ENCODE results near the gene VMO1.

VMO1 gene

DNA sequence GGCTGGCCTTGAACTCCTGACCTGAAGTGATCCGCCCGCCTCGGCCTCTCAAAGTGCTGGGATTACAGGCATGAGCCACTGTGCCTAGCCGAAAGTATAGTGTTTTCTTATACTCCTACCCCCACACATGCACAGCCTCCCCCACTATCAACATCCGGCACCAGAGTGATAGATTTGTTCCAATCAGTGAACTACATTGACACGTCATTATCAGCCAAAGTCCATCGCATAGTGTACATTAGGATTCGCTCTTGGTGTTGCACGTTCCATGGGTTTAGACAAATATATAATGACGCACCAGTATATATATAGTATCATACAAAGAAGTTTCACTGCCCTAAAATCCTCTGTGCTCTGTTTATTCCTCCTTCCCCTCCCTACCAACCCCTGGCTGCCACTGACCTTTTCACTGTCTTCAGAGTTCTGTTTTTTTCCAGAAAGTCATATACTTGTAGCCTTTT is 26.4 kb downstream of the VMO1 start:
- no peak for DNase-seq (ENCODE audit: low spot score)

DNA sequence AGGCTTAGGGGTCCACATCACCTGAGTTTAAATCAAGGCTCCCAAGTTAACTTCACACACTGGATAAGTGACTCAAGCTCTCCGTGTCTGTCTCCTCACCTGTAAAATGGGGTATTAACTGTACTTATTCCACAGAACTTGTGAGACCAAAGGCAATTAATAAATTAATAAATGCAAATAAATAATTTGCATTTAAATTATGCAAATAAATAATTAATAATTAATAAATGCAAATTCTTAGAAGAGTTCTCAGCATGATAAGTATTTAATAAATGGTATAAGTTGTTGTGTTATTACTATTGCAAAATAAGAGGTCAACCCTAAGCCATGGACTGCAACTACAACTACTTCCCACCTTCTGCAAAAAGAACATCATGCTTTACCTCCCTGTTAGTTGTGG is 32.8 kb downstream of the VMO1 start:
- no peak for DNase-seq (ENCODE audit: low spot score)

DNA sequence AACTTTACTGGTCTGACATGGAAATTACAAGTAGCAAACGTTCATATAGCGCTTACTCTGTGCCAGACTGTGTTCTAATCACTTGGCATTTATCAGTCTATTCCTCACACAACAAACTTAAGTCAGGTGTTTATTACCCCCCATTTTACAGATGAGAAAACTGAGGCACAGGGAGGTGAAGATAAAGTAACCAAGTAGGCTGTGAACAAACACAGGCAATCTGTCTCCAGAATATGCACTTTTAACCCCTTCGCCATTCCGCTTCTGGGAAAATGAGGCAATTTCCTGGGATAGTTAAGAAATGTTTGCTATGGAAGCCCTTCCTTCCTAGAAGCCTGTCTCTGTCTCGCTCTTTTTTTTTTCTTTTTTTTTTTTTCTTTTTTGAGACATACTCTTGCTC is 34.2 kb downstream of the VMO1 start:
- DNase-seq (ENCODE audit: low spot score): no peak

DNA sequence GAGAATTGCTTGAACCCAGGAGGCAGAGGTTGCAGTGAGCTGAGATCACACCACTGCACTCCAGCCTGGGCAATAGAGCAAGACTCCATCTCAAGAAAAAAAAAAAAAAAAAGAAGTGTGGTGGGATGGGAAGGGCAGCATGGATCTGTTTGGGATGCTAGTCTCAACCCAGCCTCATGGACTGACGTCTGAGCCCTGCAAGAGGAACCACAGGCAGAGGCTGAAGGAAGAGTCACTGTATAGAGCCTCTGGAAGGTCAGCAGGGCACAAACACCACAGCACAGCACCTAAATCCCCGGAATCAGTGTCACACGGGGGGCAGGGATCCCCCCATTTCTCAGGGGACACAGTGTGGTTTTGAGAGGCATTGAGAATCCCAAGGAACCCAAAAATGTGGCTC is 35.6 kb downstream of the VMO1 start:
- no peak for DNase-seq (ENCODE audit: low spot score)

DNA sequence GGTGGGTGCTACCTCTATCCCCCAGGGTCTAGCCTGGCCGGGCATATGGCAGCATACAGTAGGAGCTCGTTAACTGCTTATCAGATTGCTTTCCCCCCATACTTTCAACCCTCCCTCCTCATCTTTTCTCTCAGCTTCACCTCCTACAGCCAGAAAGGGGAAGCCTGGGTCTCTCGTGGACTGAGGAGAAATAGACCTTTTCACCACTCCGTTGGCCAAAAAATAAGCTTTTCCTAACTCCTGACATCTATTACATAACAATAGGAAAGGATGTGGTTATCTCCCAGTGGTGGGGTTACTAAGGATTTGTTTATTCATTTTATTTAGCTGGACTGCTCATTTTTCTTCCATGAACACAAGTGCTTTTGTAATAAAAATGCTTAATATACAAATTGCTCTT is 37.5 kb downstream of the VMO1 start:
- DNase-seq (ENCODE audit: low spot score): no peak

DNA sequence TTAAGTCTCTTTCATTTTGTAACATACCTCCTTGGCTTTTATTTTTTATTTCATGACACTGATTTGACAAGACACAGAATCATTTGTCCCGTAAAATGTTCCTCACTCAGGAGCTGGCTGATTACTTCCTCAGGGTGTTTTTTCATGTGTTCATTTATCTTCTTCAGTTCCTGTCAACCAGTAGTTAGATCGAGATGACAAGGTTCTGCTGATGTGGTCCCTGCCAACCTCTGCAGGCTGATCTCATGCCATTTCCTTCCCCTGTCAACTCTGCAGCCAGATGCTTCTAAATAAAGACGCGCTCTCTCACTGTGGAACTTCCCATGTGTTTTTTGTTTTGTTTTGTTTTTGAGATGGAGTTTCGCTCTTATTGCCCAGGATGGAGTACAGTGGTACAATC is 38.3 kb downstream of the VMO1 start:
- DNase-seq (ENCODE audit: low spot score): no peak

DNA sequence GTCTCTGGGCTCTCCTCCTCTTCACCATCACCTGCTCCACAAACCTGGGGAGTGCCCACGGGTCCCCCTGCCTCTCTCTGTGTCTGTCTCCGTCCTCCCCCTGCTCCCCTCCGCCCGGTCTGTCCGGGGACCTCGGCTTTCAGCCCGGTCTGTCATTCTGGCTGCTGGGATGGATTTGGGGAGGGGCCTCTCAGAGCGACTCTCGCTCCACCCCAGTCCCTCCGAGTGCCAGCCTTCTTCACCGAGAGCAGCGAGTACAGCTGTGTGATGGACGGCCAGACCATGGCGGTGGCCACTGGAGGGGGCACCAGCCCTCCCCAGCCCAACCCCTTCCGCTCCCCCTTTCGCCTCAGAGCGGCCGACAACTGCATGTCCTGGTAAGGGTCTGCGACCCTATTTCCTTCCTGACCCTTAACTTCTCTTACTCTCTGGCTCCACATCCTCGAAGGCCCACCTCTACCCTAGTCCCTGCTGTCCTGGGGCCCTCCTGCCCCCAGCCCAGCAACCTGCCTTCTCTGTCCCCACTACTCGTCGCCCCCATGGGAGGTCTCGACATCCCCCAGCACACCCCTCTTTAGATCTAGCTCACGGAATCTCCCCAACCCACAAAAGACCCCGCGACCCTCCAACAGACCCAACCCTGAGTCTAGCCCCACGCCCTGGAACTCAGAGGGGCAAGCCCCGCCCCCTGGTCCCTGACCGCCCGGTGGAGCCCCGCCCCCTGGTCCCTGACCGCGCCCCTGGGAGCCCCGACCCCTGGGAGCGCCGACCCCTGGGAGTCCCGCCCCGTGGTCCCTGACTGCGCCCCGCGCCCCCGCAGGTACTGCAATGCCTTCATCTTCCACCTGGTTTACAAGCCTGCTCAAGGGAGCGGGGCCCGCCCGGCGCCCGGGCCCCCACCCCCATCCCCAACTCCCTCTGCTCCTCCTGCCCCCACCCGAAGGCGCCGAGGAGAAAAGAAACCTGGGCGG is 40.9 kb downstream of the VMO1 start:
- no peak for DNase-seq (ENCODE audit: low spot score)

DNA sequence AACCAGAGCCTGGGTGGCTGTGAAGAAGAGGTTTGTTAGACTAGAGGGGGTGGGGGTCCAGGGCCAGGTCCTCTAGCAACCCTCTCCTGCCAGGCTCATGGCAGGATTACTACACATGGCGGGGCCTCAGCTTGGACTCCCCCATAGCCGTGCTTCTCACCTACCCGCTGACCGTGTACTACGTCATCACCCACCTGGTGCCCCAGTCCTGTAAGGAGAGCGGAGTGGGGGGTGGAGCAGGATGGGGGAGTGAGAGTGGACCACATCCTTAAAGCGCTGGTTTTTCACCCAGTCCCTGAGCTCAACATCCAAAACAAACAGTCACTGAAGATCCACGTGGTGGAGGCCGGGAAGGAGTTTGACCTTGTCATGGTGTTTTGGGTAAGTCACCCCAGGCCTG is 42.3 kb downstream of the VMO1 start:
- DNase-seq (ENCODE audit: low spot score): no peak

DNA sequence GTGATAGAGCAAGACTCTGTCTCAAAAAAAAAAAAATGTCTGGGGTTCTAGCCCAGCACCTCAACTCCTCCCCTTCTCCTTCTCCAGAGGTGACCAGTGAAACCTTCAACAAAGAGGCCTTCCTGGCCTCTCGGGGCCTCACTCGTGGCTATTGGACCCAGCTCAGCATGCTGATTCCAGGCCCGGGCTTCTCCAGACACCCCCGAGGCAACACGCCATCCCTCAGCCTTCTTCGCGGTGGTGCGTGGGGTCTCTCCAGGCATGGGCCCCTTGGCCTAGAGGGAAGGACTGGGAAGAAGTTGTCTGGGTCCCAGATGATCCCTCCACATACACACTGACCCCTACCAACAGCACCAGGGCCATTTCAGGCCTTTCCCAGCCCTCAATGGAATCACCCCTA is 42.9 kb downstream of the VMO1 start:
- DNase-seq (ENCODE audit: low spot score): no peak

DNA sequence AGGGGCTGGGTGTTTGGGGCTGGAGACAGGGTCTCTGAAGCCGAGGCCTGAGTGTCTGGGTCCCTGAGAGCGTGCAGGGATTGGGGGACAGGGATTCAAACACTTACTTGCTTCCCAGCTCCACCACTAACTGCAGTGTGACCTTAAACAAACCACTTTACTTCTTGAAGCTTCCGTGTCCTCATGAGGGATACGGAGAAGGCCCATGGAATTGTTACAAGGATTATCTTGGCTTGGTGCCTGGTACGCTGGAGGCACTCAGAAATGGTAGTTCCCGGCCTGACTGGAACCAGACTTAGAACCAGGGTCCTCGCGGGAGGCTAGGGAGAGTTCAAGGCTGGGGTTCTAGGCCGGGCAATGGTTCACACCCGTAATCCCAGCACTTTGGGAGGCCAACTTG is 43.5 kb downstream of the VMO1 start:
- no peak for DNase-seq (ENCODE audit: low spot score)

DNA sequence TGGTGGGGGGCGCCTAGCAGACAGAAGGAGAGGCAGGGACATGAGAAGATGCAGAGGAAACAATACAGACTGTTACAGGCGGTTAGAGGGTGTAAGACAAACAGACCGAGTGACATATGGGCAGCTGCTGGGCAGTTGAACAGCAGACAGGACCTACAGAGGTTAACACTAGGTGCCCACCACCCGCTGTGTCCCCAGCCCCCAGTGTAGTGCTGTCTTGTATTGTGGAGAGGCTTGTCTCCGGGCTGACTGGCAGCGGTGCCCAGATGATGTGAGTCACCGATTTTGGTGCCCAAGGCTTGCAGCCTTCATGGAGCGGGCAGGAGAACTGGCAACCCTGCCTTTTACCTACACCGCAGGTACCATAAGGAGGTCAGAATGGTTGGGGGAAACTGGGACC is 44.0 kb downstream of the VMO1 start:
- DNase-seq (ENCODE audit: low spot score): no peak

DNA sequence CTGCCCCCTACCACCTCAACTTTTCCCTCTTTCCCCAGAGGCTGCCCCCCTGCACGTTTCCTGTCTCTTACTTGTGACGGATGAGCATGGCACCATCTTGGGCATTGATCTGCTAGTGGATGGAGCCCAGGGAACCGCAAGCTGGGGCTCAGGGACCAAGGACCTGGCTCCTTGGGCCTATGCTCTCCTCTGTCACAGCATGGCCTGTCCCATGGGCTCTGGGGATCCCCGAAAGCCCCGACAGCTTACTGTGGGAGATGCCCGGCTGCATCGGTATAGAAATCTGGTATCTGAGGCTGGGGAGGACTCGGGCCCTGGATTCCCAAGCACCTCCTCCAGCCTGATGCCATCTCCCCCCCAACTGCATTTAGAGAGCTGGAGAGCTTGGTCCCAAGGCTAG is 44.6 kb downstream of the VMO1 start:
- no peak for DNase-seq (ENCODE audit: low spot score)

DNA sequence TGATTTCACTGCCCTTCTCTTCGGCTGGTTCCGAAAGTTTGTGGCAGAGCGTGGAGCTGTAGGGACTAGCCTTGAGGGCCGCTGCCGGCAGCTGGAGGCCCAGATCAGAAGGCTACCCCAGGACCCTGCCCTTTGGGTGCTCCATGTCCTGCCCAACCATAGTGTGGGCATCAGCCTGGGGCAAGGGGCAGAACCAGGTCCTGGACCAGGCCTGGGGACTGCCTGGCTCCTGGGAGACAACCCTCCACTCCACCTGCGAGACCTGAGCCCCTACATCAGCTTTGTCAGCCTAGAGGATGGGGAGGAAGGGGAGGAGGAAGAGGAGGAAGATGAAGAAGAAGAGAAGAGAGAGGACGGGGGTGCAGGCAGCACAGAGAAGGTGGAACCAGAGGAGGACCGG is 45.6 kb downstream of the VMO1 start:
- no peak for DNase-seq (ENCODE audit: low spot score)

DNA sequence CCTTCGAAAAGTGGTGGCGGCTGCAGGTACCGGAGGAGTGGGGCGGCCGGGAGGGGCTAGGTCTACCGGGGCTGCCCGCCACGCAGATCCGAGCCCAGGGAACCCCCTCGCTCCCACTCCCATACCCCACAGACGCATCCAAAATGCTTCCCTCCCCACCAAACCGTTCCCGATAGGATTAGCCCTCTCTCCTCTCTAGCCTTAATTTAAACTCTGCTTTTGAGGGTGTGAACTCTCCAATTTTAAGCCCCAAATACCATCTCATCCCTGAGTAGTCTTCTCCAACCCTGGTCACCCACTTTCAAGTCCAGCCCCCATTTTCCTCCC is 46.2 kb downstream of the VMO1 start:
- DNase-seq (ENCODE audit: low spot score): no peak

DNA sequence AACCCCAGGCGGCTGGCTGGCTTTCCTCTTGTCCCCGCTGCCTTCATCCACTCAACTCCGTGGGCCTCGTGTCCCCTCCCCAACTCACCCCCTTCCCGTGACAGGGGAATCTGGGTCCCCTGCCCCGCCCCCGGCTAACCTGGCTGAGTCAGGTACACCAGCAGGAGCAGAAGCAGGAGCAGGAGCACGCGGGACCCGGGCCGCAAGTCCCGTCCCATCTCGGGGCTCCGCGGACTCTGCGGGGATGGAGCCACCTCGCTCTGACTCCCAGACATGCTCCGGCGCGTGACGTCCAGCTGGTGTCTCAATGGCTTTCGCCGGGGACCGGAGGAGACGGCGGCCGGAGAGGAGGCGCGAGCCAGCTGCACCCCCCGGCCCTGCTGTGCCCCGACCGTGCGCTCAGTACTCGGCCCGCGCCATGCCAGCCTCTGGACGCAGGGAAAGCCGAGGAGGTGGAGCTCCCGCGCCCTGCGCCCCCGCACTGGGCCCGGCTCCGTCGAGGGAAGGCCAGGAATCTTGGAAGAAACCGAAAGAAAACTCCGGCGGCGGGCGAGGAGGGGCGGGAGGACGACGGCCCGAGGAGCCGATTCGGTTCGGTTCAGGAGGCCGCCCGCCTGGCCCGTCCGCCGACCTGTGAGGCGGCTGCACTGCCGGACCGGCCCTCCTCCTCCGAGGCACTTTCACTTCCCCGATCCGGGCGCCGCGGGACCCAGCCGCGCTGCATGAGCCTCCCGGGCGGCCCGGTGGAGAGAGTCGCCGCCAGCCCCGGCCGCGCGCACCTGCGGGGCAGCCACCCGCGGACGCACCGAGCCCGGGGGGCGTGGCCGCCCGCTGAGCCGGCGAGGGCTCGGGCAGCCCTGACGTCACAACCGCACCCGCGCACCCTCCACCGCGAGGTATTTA is 46.8 kb downstream of the VMO1 start, which contains the start of the genes CXCL16 and ZMYND15:
Gene CXCL16, minus strand, starts transcription at position 807 of the 903 bp plus-strand sequence. Its CDS starts 589 bp downstream, at position 218.
Gene ZMYND15, plus strand, starts transcription at position 712 of the 903 bp plus-strand sequence. CDS start 716 bp downstream, outside the sequence.
- peak; percentile 83 for DNase-seq (ENCODE audit: low spot score)

DNA sequence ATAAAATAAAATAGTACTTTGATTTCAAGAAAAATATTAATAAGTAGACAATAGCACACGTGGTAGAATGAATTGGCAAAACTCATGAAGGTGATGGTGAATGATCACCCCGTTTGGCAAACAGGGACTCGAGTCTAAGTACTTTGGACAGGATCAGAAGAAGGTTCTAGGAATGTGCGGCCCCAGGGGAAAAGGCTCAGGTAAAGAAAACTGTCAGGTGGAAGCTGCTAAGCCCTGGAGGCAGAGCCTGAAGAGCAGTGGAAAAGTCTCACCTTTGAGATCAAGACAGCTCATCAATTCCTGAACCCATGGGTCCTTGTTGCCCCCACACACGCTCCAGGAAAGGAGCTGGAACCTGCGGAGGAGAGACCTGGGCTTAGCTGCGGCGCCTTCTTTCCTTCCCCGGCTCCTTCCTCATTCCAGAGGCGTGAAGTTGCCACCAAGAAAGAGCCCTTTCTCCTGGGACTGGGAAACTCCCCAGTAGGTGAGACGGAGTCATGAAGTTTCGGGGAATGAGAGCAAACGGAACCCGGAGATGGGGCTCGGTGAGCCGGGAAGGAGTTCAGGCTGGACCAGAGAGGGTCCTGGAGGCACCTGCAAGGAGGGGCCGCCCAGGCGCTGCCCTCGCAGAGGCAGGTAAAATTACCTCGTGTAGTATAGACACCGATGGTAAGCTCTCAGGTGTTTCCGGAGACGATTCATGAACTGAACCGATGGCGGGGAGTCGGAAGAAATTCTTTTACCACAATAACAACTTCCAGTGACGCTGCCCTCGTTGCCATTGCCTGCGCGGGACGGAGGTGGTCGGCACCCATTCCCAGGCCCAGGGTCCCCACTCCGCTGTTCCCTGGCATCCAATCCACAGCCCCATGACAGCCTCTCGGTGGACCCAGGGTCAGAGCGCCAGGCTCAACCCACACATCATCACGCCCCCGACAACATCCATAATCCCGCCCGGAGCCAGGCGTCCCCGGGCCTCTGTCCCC is 47.7 kb downstream of the VMO1 start:
- DNase-seq (ENCODE audit: low spot score): no peak

DNA sequence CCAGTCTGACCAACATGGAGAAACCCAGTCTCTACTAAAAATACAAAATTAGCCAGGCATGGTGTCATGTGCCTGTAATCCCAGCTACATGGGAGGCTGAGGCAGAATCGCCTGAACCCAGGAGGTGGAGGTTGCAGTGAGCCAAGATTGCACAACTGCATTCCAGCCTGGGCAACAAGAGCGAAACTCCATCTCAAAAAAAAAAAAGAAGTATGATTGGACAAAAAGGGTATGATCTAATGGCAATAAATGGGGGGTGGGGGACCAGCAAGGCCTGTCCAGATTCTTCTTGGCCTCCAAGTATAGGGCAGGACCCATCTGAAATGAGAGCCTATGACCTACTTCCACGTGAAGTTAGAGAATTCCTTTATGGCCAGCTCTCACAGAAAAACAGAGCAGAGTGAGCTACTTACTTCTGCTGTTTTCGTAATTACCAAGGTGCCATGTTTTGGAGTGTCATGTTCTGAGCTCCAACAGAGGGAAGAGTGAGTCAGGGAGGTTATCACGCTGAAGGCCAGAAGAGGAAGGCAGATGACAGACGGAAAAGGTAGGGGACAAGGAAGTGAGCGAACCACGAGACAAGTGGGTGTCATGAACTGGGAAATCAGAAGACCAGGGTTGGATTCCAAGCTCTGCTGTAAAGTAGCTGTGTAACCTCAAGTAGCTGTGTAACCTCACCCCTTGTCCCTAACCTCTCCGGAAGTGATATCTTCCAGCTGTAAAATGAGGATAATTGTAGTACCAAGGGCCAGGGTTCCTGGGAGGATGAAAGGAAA is 50.1 kb downstream of the VMO1 start:
- no peak for DNase-seq (ENCODE audit: low spot score)

All from AG08396 (cell line).